HEK293 (cell line): ENCODE measurements around the gene GOLGA3.

Source experiments
- PRDM1 ChIP-seq: fragments of 450-650 bp; formaldehyde crosslinking; IDR thresholded peaks from 2 replicates; pipeline ENCODE4; 2016; ENCODE audit warnings: missing biosample characterization, missing genetic modification characterization
- SP3 ChIP-seq: fragments of 450-650 bp; formaldehyde crosslinking; IDR thresholded peaks from 2 replicates; pipeline ENCODE4 v1.5.1; 2016; ENCODE audit warnings: missing biosample characterization, missing genetic modification characterization
- TCF7L2 ChIP-seq: IDR thresholded peaks from 2 replicates; pipeline ENCODE4 v1.6.1; 2011; ENCODE audit warnings: low read depth, mild to moderate bottlenecking, inconsistent platforms, low read length, moderate library complexity, borderline replicate concordance
- YY1 ChIP-seq: fragments of 450-650 bp; formaldehyde crosslinking; IDR thresholded peaks from 2 replicates; pipeline ENCODE4 v1.5.1; 2018; ENCODE audit warnings: missing biosample characterization, missing genetic modification characterization
- ZNF114 ChIP-seq: fragments of 450-650 bp; formaldehyde crosslinking; IDR thresholded peaks from 2 replicates; pipeline ENCODE4 v1.5.0; 2017; ENCODE audit warnings: missing biosample characterization, missing genetic modification characterization
- ZNF121 ChIP-seq: fragments of 450-650 bp; formaldehyde crosslinking; IDR thresholded peaks from 2 replicates; pipeline ENCODE4 v1.5.1; 2016; ENCODE audit warnings: missing biosample characterization, missing genetic modification characterization
- ZNF140 ChIP-seq: fragments of 450-650 bp; formaldehyde crosslinking; IDR thresholded peaks from 2 replicates; pipeline ENCODE4 v1.5.1; 2016; ENCODE audit warnings: missing biosample characterization, missing genetic modification characterization
- ZNF239 ChIP-seq: fragments of 450-650 bp; formaldehyde crosslinking; IDR thresholded peaks from 2 replicates; pipeline ENCODE4 v1.5.1; 2016; ENCODE audit warnings: missing biosample characterization, missing genetic modification characterization
- ZNF24 ChIP-seq: fragments of 450-650 bp; formaldehyde crosslinking; IDR thresholded peaks from 2 replicates; pipeline ENCODE4 v1.5.1; 2016; ENCODE audit warnings: missing biosample characterization, missing genetic modification characterization
- ZNF549 ChIP-seq: fragments of 450-650 bp; IDR thresholded peaks from 2 replicates; pipeline ENCODE4 v1.5.1; 2018; ENCODE audit warnings: missing biosample characterization, missing genetic modification characterization, mild to moderate bottlenecking, inconsistent platforms, moderate library complexity
- ZNF561 ChIP-seq: fragments of 450-650 bp; IDR thresholded peaks from 2 replicates; pipeline ENCODE4 v1.5.1; 2018; ENCODE audit warnings: missing biosample characterization, missing genetic modification characterization, borderline replicate concordance
- TF ChIP-seq, protein P1 (sequence below): fragments of 450-650 bp; formaldehyde crosslinking; IDR thresholded peaks from 2 replicates; pipeline ENCODE4 v1.5.1; 2016; ENCODE audit warnings: missing biosample characterization, missing genetic modification characterization
- TF ChIP-seq, protein P2 (sequence below): fragments of 450-650 bp; formaldehyde crosslinking; IDR thresholded peaks from 2 replicates; pipeline ENCODE4 v1.5.1; 2016; ENCODE audit warnings: missing biosample characterization, missing genetic modification characterization
- TF ChIP-seq, protein P3 (sequence below): fragments of 450-650 bp; IDR thresholded peaks from 2 replicates; pipeline ENCODE4 v1.5.1; 2018; ENCODE audit warnings: missing biosample characterization, missing genetic modification characterization

DNA sequence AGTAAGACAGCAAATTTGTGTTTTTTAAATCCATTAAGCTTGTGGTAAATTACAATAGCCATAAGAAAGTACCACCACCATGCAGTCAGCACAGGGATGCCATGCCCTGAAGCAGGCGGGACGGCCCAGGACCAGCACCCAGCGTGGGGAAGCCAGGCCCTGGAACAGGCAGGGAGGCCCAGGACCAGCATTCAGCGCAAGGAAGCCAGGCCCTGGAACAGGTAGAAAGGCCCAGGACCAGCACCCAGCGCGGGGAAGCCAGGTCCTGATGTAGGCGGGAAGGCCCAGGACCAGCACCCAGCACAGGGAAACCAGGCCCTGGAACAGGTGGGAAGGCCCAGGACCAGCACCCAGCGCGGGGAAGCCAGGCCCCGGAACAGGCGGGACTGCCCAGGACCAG, 45.5 kb upstream of the GOLGA3 start:
- TF ChIP-seq ZNF239 (tag by site-specific recombination) (no peak), YY1 (tag by site-specific recombination) (no peak), ZNF121 (tag by site-specific recombination) (no peak), ZNF549 (tag by site-specific recombination) (no peak), ZNF24 (tag by site-specific recombination) (no peak), ZNF140 (tag by site-specific recombination) (no peak), ZNF114 (tag by site-specific recombination) (no peak), ZNF561 (no peak), SP3 (tag by site-specific recombination) (no peak), TCF7L2 (no peak), PRDM1 (no peak)
- TF ChIP-seq, protein P1, sequence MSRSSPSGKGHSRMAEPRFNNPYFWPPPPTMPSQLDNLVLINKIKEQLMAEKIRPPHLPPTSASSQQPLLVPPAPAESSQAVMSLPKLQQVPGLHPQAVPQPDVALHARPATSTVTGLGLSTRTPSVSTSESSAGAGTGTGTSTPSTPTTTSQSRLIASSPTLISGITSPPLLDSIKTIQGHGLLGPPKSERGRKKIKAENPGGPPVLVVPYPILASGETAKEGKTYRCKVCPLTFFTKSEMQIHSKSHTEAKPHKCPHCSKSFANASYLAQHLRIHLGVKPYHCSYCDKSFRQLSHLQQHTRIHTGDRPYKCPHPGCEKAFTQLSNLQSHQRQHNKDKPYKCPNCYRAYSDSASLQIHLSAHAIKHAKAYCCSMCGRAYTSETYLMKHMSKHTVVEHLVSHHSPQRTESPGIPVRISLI (tag by site-specific recombination): no peak
- TF ChIP-seq, protein P2, sequence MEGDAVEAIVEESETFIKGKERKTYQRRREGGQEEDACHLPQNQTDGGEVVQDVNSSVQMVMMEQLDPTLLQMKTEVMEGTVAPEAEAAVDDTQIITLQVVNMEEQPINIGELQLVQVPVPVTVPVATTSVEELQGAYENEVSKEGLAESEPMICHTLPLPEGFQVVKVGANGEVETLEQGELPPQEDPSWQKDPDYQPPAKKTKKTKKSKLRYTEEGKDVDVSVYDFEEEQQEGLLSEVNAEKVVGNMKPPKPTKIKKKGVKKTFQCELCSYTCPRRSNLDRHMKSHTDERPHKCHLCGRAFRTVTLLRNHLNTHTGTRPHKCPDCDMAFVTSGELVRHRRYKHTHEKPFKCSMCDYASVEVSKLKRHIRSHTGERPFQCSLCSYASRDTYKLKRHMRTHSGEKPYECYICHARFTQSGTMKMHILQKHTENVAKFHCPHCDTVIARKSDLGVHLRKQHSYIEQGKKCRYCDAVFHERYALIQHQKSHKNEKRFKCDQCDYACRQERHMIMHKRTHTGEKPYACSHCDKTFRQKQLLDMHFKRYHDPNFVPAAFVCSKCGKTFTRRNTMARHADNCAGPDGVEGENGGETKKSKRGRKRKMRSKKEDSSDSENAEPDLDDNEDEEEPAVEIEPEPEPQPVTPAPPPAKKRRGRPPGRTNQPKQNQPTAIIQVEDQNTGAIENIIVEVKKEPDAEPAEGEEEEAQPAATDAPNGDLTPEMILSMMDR: no peak
- TF ChIP-seq, protein P3, sequence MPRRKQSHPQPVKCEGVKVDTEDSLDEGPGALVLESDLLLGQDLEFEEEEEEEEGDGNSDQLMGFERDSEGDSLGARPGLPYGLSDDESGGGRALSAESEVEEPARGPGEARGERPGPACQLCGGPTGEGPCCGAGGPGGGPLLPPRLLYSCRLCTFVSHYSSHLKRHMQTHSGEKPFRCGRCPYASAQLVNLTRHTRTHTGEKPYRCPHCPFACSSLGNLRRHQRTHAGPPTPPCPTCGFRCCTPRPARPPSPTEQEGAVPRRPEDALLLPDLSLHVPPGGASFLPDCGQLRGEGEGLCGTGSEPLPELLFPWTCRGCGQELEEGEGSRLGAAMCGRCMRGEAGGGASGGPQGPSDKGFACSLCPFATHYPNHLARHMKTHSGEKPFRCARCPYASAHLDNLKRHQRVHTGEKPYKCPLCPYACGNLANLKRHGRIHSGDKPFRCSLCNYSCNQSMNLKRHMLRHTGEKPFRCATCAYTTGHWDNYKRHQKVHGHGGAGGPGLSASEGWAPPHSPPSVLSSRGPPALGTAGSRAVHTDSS (tag by site-specific recombination): no peak
